ENCODE measurements around the gene SMIM27.

DNA sequence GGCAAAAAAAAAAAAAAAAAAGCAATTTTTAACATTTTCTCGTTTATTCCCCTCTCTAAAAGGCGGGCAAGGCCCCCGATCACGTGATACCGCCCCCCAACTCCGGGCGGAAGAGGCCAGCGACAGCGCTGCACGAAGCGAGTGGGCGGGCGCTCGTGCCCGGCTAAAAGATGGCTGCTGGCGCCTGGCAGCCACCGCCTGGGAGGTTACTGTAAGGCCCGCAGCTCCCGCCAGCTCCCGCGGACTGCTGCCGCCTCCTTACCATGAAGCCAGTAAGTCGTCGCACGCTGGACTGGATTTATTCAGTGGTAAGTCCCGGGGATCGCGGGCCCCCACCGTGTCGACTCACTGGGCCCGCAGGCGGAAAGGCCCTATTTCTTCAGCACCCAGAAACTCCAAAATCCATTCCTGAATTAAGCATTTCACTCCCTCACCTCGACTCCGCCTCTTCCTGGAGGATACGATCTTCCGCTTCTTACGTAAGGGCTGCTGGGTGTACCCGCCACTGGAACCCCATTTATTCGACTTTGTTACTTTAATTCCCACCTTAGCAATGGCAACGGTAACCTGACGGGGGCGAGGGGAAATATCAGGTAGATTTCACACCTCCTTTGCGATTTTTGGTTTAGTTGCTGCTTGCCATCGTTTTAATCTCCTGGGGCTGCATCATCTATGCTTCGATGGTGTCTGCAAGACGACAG, at the start of gene SMIM27, which contains the start of gene TOPORS:
- no peak for TF ChIP-seq EP300 (IDR thresholded peaks at IDR 0.05)
- TF ChIP-seq POLR2A (IDR thresholded peaks at IDR 0.05): peak; percentile 83
